Adrenal gland (tissue), 12 donors: Measurements from ENCODE around the gene PRXL2A. TPM values are rescaled to one million over a fixed set of nuclear protein-coding genes. Genes with fewer than 3 reads are reported as not detected.
"Not testable (repeated sequence)": the region's sequence is repeated elsewhere in the genome, so short reads cannot be mapped to it uniquely, and the experiment has no call there.

Experiments used
- DNase-seq, 7 donors: peaks; one replicate each; pipeline ENCODE4 v3.0.0-alpha.2; 2019 to 2020
- H3K27ac ChIP-seq, 5 donors: fragments of 200-600 bp; sonication (generic) in 4 of 5; 1 replicate in 3 of 5; 2 replicates in 2 of 5; pipeline versions ENCODE4 v1.5.1 to v1.8.0; 2016 to 2020; ENCODE audit warnings: mild to moderate bottlenecking in 1 of 5
- H3K27me3 ChIP-seq: fragments of 200-600 bp; 2 replicates; pipeline ENCODE4 v1.8.0; 2021
- H3K36me3 ChIP-seq, 2 donors: fragments of 200-600 bp; replicated peaks in 1 of 2; 1 replicate in 1 of 2; 2 replicates in 1 of 2; pipeline versions ENCODE4 v1.5.1 to v1.8.0; 2018 to 2022
- H3K4me1 ChIP-seq, 2 donors: fragments of 200-600 bp; replicated peaks in 1 of 2; 1 replicate in 1 of 2; 2 replicates in 1 of 2; pipeline versions ENCODE4 v1.5.1 to v1.8.0; 2018 to 2021
- H3K4me3 ChIP-seq, 4 donors: fragments of 200-600 bp; sonication (generic) in 3 of 4; one replicate each; pipeline ENCODE4 v1.5.1; 2016 to 2018
- H3K9me3 ChIP-seq, 3 donors: fragments of 200-600 bp; sonication (generic) in 1 of 3; replicated peaks in 1 of 3; 1 replicate in 2 of 3; 2 replicates in 1 of 3; pipeline versions ENCODE4 v1.5.1 to v1.8.0; 2016 to 2021
- CTCF ChIP-seq, 6 experiments: fragments of 450-650 bp in 4 of 6; fragments of 200-600 bp in 2 of 6; sonication (generic) in 1 of 6; IDR thresholded peaks; 1 replicate in 5 of 6; 2 replicates in 1 of 6; pipeline versions ENCODE4 v1.5.1 to v1.8.0; 2016 to 2021; ENCODE audit warnings: antibody characterized with exemption in 6 of 6, mild to moderate bottlenecking in 2 of 6, moderate library complexity in 1 of 6
- POLR2A ChIP-seq, 2 donors: fragments of 450-650 bp; IDR thresholded peaks; one replicate each; pipeline ENCODE4 v1.6.1; 2017; ENCODE audit warnings: antibody characterized with exemption in 2 of 2, mild to moderate bottlenecking in 2 of 2, moderate library complexity in 1 of 2
- WGBS, 4 donors: extraction: QIAGEN DNeasy Blood & Tissue Kit in 2 of 4; methylation state at CpG; one replicate each; pipeline versions ENCODE4 v1.1.5 to v1.1.7; 2013 to 2017; 5-methylcytosine and 5-hydroxymethylcytosine counted together
- intact Hi-C, 2 donors: fragments of 100-400 bp; cut with DNase I; formaldehyde crosslinking; loops; one replicate each; pipeline versions ENCODE4 v1.14.1 to v1.15.0; 2022 to 2023
- polyA plus RNA-seq, 3 donors: library from polyadenylated mRNA; stranded (reverse); fragments of 200-250 nt in 2 of 3; fragments of 350-450 nt in 1 of 3; fragmentation: Illumina TruSeq in 1 of 3; extraction: RNeasy Lipid Tissue Mini Kit (QIAGEN cat#74804) in 1 of 3; gene quantifications; one replicate each; pipeline ENCODE4 v1.2.3, GENCODE V29; 2013 to 2014
- total RNA-seq, 9 donors: library from RNA; depleted of rRNA in 4 of 9; stranded (reverse); fragments of >200 nt in 4 of 9; fragments of 120-200 nt in 1 of 9; fragmentation: NEBNext Ultra II Directional in 1 of 9; extraction: Animal tissue kit (Norgen Biotek cat#: 25700) in 1 of 9; gene quantifications; one replicate each; pipeline versions ENCODE4 v1.1.0 to v1.2.4, GENCODE V29; 2013 to 2023
- donor health status: healthy with polysubstance abuse.
- donor health status: Bipolar disorder and iron deficiency.
- donor health status: DM: yes; HTN: yes; CAD: no.
- donor health status: DM: no; HTN: no; CAD: no.
- donor health status: DM: no; HTN: no; CAD: no.
- donor health status: DM: yes; HTN: yes; CAD: no.

Gene PRXL2A
- total and polyA plus RNA-seq, 12 donors = 12.7 to 140 (median 29.9) TPM

- no peak overlapping the region for H3K4me3 ChIP-seq
- 90 to 100% (median 95%) methylated on average over 1 of the region's 1 CpG for WGBS, 4 donors
- H3K27ac ChIP-seq = no peak overlapping the region
- peaks cover 0 to 22% of the 10 kb centered on the region in 2 donors for H3K4me1 ChIP-seq
- no peaks in the 10 kb centered on the region for H3K36me3 ChIP-seq
- peak in 1 of 7 donors; percentile 4 for DNase-seq
- H3K27me3 ChIP-seq = no peaks in the 10 kb centered on the region
- H3K9me3 ChIP-seq = peaks cover 0 to 7% (median 0%) of the 10 kb centered on the region in 3 donors
- no peak for TF ChIP-seq POLR2A (IDR thresholded peaks at IDR 0.05)
- TF ChIP-seq CTCF (IDR thresholded peaks at IDR 0.05) = no peak
- intact Hi-C loops = no loop called here
These were observed 68.3 kb downstream of the PRXL2A start for GRCh38 chr10:80476685-80477084.

DNA sequence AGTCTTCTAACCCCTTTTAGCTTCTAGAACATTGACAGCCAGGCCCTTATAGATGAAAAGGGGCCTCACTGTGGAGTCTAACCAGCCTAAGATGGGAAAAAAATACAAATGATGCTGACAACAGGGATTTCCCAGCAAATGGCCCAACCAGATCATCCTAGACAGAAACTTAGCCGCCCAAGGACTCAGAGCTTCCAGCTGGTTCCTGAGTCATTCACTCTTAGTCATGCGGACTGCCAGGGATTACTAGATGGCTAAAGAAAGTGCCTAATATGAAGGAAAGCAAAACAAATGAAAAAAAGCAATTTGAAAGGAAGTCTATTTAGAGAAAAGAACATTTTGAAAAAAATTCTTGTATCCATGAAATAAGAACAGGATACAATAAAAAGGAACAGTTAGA, 69.5 kb downstream of the PRXL2A start:
- DNase-seq = peak in 4 of 7 donors; percentile 30 to 48 (median 43)
- H3K27me3 ChIP-seq = no peaks in the 10 kb centered on the region
- peaks cover 0 to 7% (median 0%) of the 10 kb centered on the region in 3 donors for H3K9me3 ChIP-seq
- no peaks in the 10 kb centered on the region for H3K36me3 ChIP-seq
- peaks cover 0 to 12% of the 10 kb centered on the region in 2 donors for H3K4me1 ChIP-seq
- intact Hi-C loops = no loop called here
- TF ChIP-seq CTCF (IDR thresholded peaks at IDR 0.05) = no peak
- TF ChIP-seq POLR2A (IDR thresholded peaks at IDR 0.05) = no peak
- H3K27ac ChIP-seq = no peak overlapping the region
- H3K4me3 ChIP-seq = no peak overlapping the region
- WGBS, 4 donors = 28 to 54% (median 39%) methylated on average over 2 of the region's 2 CpGs

DNA sequence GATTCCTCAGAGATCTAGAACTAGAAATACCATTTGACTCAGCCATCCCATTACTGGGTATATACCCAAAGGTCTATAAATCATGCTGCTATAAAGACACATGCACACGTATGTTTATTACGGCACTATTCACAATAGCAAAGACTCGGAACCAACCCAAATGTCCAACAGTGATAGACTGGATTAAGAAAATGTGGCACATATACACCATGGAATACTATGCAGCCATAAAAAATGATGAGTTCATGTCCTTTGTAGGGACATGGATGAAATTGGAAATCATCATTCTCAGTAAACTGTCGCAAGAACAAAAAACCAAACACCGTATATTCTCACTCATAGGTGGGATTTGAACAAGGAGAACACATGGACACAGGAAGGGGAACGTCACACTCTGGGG, 72.0 kb downstream of the PRXL2A start:
- H3K36me3 ChIP-seq, H3K27ac ChIP-seq, H3K4me3 ChIP-seq, H3K27me3 ChIP-seq, DNase-seq, intact Hi-C loops, H3K9me3 ChIP-seq: not testable (repeated sequence)
- 88 to 94% (median 94%) methylated on average over 5 to 6 of the region's 6 CpGs for WGBS, 4 donors
- H3K4me1 ChIP-seq = peaks cover 5 to 20% of the 10 kb centered on the region in 2 donors

- H3K4me3 ChIP-seq = no peak overlapping the region
- H3K4me1 ChIP-seq = peaks cover 5 to 25% of the 10 kb centered on the region in 2 donors
- no peak overlapping the region for H3K27ac ChIP-seq
- no peaks in the 10 kb centered on the region for H3K36me3 ChIP-seq
- intact Hi-C loops = no loop called here
- H3K9me3 ChIP-seq = peaks cover 0 to 7% (median 0%) of the 10 kb centered on the region in 3 donors
- TF ChIP-seq POLR2A (IDR thresholded peaks at IDR 0.05) (no peak), CTCF (IDR thresholded peaks at IDR 0.05) (no peak)
- no peaks in the 10 kb centered on the region for H3K27me3 ChIP-seq
- 95 to 96% (median 96%) methylated on average over 5 of the region's 5 CpGs for WGBS, 4 donors
- DNase-seq = no peak
These were observed 72.5 kb downstream of the PRXL2A start for GRCh38 chr10:80480852-80481251.

DNA sequence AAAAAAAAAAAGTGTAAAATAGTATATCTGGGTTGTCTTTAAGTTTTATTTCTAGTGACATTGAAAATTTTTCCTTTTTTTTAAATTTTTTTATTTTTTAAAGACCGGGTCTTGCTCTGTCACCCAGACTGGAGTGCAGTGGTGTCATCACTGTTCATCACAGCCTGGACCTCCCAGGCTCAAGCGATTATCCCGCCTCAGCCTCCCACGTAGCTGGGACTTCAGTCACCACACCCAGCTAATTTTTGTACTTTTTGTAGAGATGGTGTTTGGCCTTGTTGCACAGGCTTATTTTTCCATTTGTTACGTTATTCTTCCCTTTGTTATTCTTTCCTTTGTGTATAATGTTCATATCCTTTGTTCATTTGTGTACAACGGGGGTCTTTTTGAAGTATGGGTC, 75.9 kb downstream of the PRXL2A start:
- no peaks in the 10 kb centered on the region for H3K9me3 ChIP-seq
- no peak overlapping the region for H3K27ac ChIP-seq
- no peaks in the 10 kb centered on the region for H3K27me3 ChIP-seq
- no peak overlapping the region for H3K4me3 ChIP-seq
- DNase-seq = no peak
- H3K36me3 ChIP-seq = no peaks in the 10 kb centered on the region
- intact Hi-C loops = no loop called here
- TF ChIP-seq CTCF (IDR thresholded peaks at IDR 0.05) (no peak), POLR2A (IDR thresholded peaks at IDR 0.05) (no peak)
- WGBS, 4 donors = 78 to 84% (median 81%) methylated on average over 6 of the region's 6 CpGs
- peaks cover 24 to 49% of the 10 kb centered on the region in 2 donors for H3K4me1 ChIP-seq
